Activated T-cell treated with anti-CD3 and anti-CD28 coated beads, Interleukin-2, amount 50 U/mL, for 24 hours (primary cell): ENCODE results near the gene JAK1.
"Not testable (repeated sequence)": the region's sequence is repeated elsewhere in the genome, so short reads cannot be mapped to it uniquely, and the experiment has no call there.

Experiments used
- DNase-seq: peaks from one replicate; pipeline ENCODE4 v3.0.0-alpha.2; 2020
- H3K27ac Mint-ChIP-seq: 2 replicates; pipeline ENCODE4 v1.8.0; 2020; ENCODE audit warnings: mild to moderate bottlenecking, mixed read lengths
- H3K27me3 Mint-ChIP-seq: 2 replicates; pipeline ENCODE4 v1.8.0; 2020; ENCODE audit warnings: mixed read lengths
- H3K36me3 Mint-ChIP-seq: 2 replicates; pipeline ENCODE4 v1.8.0; 2020; ENCODE audit warnings: low read depth, mixed read lengths
- H3K4me1 Mint-ChIP-seq: 2 replicates; pipeline ENCODE4 v1.8.0; 2020; ENCODE audit warnings: low read depth, mixed read lengths
- H3K4me3 Mint-ChIP-seq: 2 replicates; pipeline ENCODE4 v1.8.0; 2020; ENCODE audit warnings: mild to moderate bottlenecking, moderate library complexity, mixed read lengths
- H3K9me3 Mint-ChIP-seq: 2 replicates; pipeline ENCODE4 v1.8.0; 2020; ENCODE audit warnings: mixed read lengths

JAK1 gene

DNA sequence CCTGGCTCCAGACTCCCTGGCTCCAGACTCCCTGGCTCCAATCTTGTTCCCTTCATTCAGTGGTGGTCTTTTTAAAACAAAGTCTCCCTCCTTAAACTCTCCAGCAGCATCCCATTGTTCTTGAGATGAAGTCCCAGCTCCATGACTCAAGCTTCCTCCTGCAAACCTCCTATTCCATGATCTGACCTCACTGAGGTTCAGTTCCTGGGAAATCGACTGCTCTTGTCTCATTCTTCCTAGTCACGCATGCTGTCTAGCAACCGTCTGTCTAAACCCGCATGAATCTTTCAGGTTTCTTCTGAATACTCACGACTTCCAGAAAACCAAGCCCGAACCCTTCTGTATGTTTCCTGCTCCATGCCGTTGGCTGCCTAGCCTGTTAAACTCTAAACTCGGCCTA, 129.5 kb downstream of the JAK1 start:
- no peaks in the 10 kb centered on the region for H3K27me3 Mint-ChIP-seq
- H3K9me3 Mint-ChIP-seq = no peaks in the 10 kb centered on the region
- peaks cover 94% of the 10 kb centered on the region for H3K36me3 Mint-ChIP-seq
- peaks cover 5% of the 10 kb centered on the region for H3K4me1 Mint-ChIP-seq
- H3K27ac Mint-ChIP-seq = peak overlapping the region; percentile 3
- DNase-seq = no peak
- no peak overlapping the region for H3K4me3 Mint-ChIP-seq

- Mint-ChIP-seq H3K27ac (peak overlapping the region; percentile 63), H3K27me3 (no peaks in the 10 kb centered on the region), H3K4me3 (no peak overlapping the region), H3K36me3 (peaks cover 88% of the 10 kb centered on the region), H3K4me1 (peaks cover 13% of the 10 kb centered on the region), H3K9me3 (no peaks in the 10 kb centered on the region)
- DNase-seq = no peak
Measured at GRCh38 chr1:64834734-64835133, 131.6 kb downstream of the JAK1 start.

- no peaks in the 10 kb centered on the region for H3K27me3 Mint-ChIP-seq
- no peak for DNase-seq
- H3K4me1 Mint-ChIP-seq = peaks cover 47% of the 10 kb centered on the region
- peak overlapping the region; percentile 75 for H3K27ac Mint-ChIP-seq
- no peak overlapping the region for H3K4me3 Mint-ChIP-seq
- H3K9me3 Mint-ChIP-seq = no peaks in the 10 kb centered on the region
- H3K36me3 Mint-ChIP-seq = peaks cover 45% of the 10 kb centered on the region
Measured at GRCh38 chr1:64830030-64830651, 136.2 kb downstream of the JAK1 start.

GRCh38 chr1:64829411-64830029, 136.8 kb downstream of the JAK1 start:
- DNase-seq = no peak
- H3K4me1 Mint-ChIP-seq = peaks cover 46% of the 10 kb centered on the region
- peak overlapping the region; percentile 75 for H3K27ac Mint-ChIP-seq
- peaks cover 39% of the 10 kb centered on the region for H3K36me3 Mint-ChIP-seq
- H3K9me3 Mint-ChIP-seq = no peaks in the 10 kb centered on the region
- no peak overlapping the region for H3K4me3 Mint-ChIP-seq
- no peaks in the 10 kb centered on the region for H3K27me3 Mint-ChIP-seq

GRCh38 chr1:64828829-64829228, 137.5 kb downstream of the JAK1 start:
- Mint-ChIP-seq H3K27me3 (no peaks in the 10 kb centered on the region), H3K4me3 (no peak overlapping the region), H3K36me3 (peaks cover 32% of the 10 kb centered on the region), H3K4me1 (peaks cover 48% of the 10 kb centered on the region), H3K27ac (peak overlapping the region; percentile 75), H3K9me3 (no peaks in the 10 kb centered on the region)
- DNase-seq = no peak

- Mint-ChIP-seq H3K27me3 (no peaks in the 10 kb centered on the region), H3K9me3 (no peaks in the 10 kb centered on the region), H3K27ac (peak overlapping the region; percentile 85), H3K4me3 (peak overlapping the region; percentile 14), H3K36me3 (peaks cover 16% of the 10 kb centered on the region), H3K4me1 (peaks cover 48% of the 10 kb centered on the region)
- no peak for DNase-seq
Measured at GRCh38 chr1:64826991-64827390, 139.4 kb downstream of the JAK1 start.

GRCh38 chr1:64823691-64824476, 142.5 kb downstream of the JAK1 start:
- Mint-ChIP-seq H3K27ac (peak overlapping the region; percentile 65), H3K36me3 (no peaks in the 10 kb centered on the region), H3K4me3 (no peak overlapping the region), H3K27me3 (no peaks in the 10 kb centered on the region), H3K9me3 (no peaks in the 10 kb centered on the region), H3K4me1 (peaks cover 31% of the 10 kb centered on the region)
- no peak for DNase-seq

- no peaks in the 10 kb centered on the region for H3K27me3 Mint-ChIP-seq
- peaks cover 21% of the 10 kb centered on the region for H3K4me1 Mint-ChIP-seq
- no peaks in the 10 kb centered on the region for H3K9me3 Mint-ChIP-seq
- H3K4me3 Mint-ChIP-seq = no peak overlapping the region
- H3K27ac Mint-ChIP-seq = no peak overlapping the region
- no peak for DNase-seq
- no peaks in the 10 kb centered on the region for H3K36me3 Mint-ChIP-seq
Measured at GRCh38 chr1:64822621-64823020, 143.7 kb downstream of the JAK1 start.

DNA sequence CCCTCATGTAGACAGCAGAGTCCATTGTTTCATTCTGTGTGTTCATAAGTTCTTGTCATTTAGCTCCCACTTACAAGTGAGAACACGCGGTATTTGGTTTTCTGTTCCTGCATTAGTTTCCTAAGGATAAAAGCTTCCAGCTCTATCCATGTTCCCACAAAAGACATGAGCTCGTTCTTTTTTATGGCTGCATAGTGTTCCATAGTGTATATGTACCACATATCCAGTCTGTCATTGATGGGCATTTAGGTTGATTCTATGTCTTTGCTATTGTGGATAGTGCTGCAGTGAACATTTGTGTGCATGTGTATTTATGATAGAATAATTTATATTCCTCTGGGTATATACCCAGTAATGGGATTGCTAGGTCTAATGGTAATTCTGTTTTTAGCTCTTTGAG, 145.8 kb downstream of the JAK1 start:
- not testable (repeated sequence) for DNase-seq, H3K36me3 Mint-ChIP-seq, H3K27me3 Mint-ChIP-seq, H3K4me1 Mint-ChIP-seq, H3K9me3 Mint-ChIP-seq, H3K27ac Mint-ChIP-seq, H3K4me3 Mint-ChIP-seq

DNA sequence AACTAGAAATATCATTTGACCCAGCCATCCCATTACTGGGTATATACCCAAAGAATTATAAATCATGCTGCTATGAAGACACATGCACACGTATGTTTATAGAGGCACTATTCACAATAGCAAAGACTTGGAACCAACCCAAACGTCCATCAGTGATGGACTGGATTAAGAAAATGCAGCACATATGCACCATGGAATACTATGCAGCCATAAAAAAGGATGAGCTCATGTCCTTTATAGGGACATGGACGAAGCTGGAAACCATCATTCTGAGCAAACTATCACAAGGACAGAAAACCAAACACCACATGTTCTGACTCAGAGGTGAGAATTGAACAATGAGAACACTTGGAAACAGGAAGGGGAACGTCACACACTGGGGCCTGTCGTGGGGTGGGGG, 149.0 kb downstream of the JAK1 start:
- H3K4me1 Mint-ChIP-seq, DNase-seq, H3K27ac Mint-ChIP-seq, H3K4me3 Mint-ChIP-seq, H3K36me3 Mint-ChIP-seq, H3K9me3 Mint-ChIP-seq, H3K27me3 Mint-ChIP-seq: not testable (repeated sequence)

DNA sequence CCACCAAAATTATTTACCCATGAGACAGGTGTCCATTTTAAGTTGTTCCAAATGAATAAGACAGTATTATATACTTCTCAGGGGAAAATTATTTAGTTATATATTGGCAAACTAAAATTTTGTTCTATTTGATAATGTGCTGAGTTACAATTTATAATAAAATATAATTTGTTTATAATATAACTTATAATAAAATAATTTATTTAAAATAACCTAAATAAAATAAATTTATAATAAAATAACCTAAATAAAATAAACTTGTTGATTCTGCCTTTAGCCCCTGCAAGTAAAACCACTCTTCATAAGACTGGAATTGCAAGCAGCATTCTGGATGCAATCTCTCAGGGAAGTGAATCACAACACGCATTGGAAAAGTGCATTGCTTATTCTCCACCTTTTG, 151.9 kb downstream of the JAK1 start:
- H3K4me3 Mint-ChIP-seq = no peak overlapping the region
- H3K27me3 Mint-ChIP-seq = no peaks in the 10 kb centered on the region
- no peak for DNase-seq
- no peaks in the 10 kb centered on the region for H3K36me3 Mint-ChIP-seq
- H3K27ac Mint-ChIP-seq = no peak overlapping the region
- H3K4me1 Mint-ChIP-seq = no peaks in the 10 kb centered on the region
- no peaks in the 10 kb centered on the region for H3K9me3 Mint-ChIP-seq

- DNase-seq = no peak
- no peaks in the 10 kb centered on the region for H3K4me1 Mint-ChIP-seq
- no peak overlapping the region for H3K27ac Mint-ChIP-seq
- no peaks in the 10 kb centered on the region for H3K9me3 Mint-ChIP-seq
- H3K4me3 Mint-ChIP-seq = no peak overlapping the region
- no peaks in the 10 kb centered on the region for H3K27me3 Mint-ChIP-seq
- H3K36me3 Mint-ChIP-seq = no peaks in the 10 kb centered on the region
Measured at GRCh38 chr1:64811131-64811530, 155.2 kb downstream of the JAK1 start.

DNA sequence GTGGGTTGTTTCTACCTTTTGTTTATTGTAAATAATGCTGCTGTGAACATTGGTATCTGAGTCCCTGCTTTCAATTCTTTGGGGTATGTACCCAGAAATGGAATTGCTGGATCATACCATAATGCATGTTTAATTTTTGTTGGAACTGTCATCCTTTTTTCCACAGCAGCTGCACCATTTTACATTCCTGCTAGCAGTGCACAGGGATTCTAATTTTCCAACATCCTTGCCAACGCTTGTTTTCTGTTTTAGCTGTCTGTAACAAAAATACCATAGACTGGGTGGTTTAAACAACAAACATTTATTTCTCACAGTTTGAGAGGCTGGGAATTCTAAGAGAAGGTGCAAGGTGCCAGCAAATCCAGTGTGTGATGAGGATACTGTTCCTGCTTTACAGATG, 156.3 kb downstream of the JAK1 start:
- Mint-ChIP-seq H3K9me3 (no peaks in the 10 kb centered on the region), H3K27me3 (no peaks in the 10 kb centered on the region), H3K36me3 (no peaks in the 10 kb centered on the region), H3K4me3 (no peak overlapping the region), H3K27ac (no peak overlapping the region), H3K4me1 (no peaks in the 10 kb centered on the region)
- no peak for DNase-seq

DNA sequence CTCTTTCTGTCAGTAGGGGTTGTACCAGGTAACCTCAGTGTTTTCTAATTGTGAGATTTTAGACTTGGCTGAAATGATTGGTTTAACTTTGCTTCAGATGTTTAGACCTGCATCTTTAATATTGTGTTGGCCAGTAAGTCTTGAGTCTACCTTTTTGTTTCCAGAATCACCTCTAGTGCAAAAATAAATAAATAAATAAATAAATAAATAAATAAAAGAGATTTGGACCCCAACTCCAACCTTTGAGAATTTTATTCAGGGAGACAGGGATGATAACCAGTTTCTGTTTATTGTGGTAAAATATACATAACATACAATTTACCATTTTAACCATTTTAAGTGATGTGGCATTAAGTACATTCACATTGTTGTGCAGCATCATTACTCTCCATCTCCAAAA, 157.0 kb downstream of the JAK1 start:
- no peaks in the 10 kb centered on the region for H3K4me1 Mint-ChIP-seq

GRCh38 chr1:64801851-64802523, 164.4 kb downstream of the JAK1 start:
- no peak overlapping the region for H3K4me3 Mint-ChIP-seq
- no peak for DNase-seq
- no peaks in the 10 kb centered on the region for H3K27me3 Mint-ChIP-seq
- peaks cover 2% of the 10 kb centered on the region for H3K9me3 Mint-ChIP-seq
- H3K27ac Mint-ChIP-seq = no peak overlapping the region
- no peaks in the 10 kb centered on the region for H3K4me1 Mint-ChIP-seq
- no peaks in the 10 kb centered on the region for H3K36me3 Mint-ChIP-seq

More for the DNA sequence above, 157.0 kb downstream of the JAK1 start:
- Mint-ChIP-seq H3K4me3 (no peak overlapping the region), H3K27me3 (no peaks in the 10 kb centered on the region), H3K36me3 (no peaks in the 10 kb centered on the region), H3K27ac (no peak overlapping the region), H3K9me3 (no peaks in the 10 kb centered on the region)
- DNase-seq = no peak
